ENCODE measurements around the gene GINS1. TPM values are rescaled to one million over a fixed set of nuclear protein-coding genes. Genes with fewer than 3 reads are reported as not detected.

The GINS1 gene
- total and polyA plus RNA-seq, 2 donors (not counting 3 experiments of a cell fraction or from before 2014, with no cell fraction given): 8.2 to 26.3 TPM

GRCh38 chr20:25422032-25422431 is 14.6 kb downstream of the GINS1 start:
- Histone ChIP-seq H3K36me3 (ENCODE audit: control insufficient read depth in 2 of 2, extremely low read depth in 1 of 2, insufficient read depth in 2 of 2, low read length in 2 of 2) (peaks cover 0 to 15% of the 10 kb centered on the region in 2 experiments), H2AFZ (ENCODE audit: low read depth, low read length) (no peak overlapping the region), H3K27ac (ENCODE audit: insufficient read depth, low read depth, low read length) (no peak overlapping the region), H3K4me2 (ENCODE audit: insufficient read depth, low read length) (no peak overlapping the region), H3K9me1 (replicated peaks; ENCODE audit: control insufficient read depth, extremely low read depth, insufficient read depth, low read length) (no peaks in the 10 kb centered on the region), H3K4me1 (ENCODE audit: control insufficient read depth, extremely low read depth, insufficient read depth, low read length) (no peaks in the 10 kb centered on the region), H4K20me1 (replicated peaks; ENCODE audit: control insufficient read depth, extremely low read depth, insufficient read depth, low read length) (no peaks in the 10 kb centered on the region), H3K27me3 (ENCODE audit: control insufficient read depth in 2 of 2, insufficient read depth in 2 of 2, low read length in 2 of 2) (no peaks in the 10 kb centered on the region), H3K9ac (replicated peaks; ENCODE audit: extremely low read depth, insufficient read depth, low read length) (no peak overlapping the region), H3K4me3 (replicated peaks in 1 of 3; ENCODE audit: insufficient read depth in 1 of 3, low read depth in 1 of 3, low read length in 3 of 3) (no peak overlapping the region), H3K79me2 (ENCODE audit: control insufficient read depth, insufficient read depth, low read length) (no peaks in the 10 kb centered on the region), H3K9me3 (replicated peaks; ENCODE audit: control insufficient read depth, insufficient read depth, low read length) (no peaks in the 10 kb centered on the region)
- no peak for FAIRE-seq
- no peak for TF ChIP-seq FOS (IDR thresholded peaks at IDR 0.05; ENCODE audit: borderline replicate concordance, insufficient read depth, low read length)
- no peak for TF ChIP-seq GATA2 (IDR thresholded peaks at IDR 0.05; ENCODE audit: insufficient read depth, insufficient read length, low read depth, low read length)
- TF ChIP-seq MAX (IDR thresholded peaks at IDR 0.05; ENCODE audit: insufficient read depth, insufficient read length): no peak
- no peak for TF ChIP-seq JUN (IDR thresholded peaks at IDR 0.05; ENCODE audit: borderline replicate concordance, insufficient read depth, insufficient read length, low read depth)
- TF ChIP-seq EZH2 (IDR thresholded peaks at IDR 0.05; ENCODE audit: borderline replicate concordance, low read depth, low read length, severe bottlenecking): no peak
- TF ChIP-seq CTCF (IDR thresholded peaks at IDR 0.05; ENCODE audit: extremely low read depth in 1 of 2, insufficient read depth in 1 of 2, low read depth in 1 of 2, low read length in 2 of 2): no peak
- no peak for TF ChIP-seq POLR2A (IDR thresholded peaks at IDR 0.05; ENCODE audit: low read depth, low read length)
- no peak for TF ChIP-seq MYC (IDR thresholded peaks at IDR 0.05; ENCODE audit: low read depth, low read length)
- no peak for TF ChIP-seq POLR2AphosphoS5 (IDR thresholded peaks at IDR 0.05; ENCODE audit: insufficient read depth, low read depth, low read length)
- dilution Hi-C loops (cut with MboI; ENCODE audit: extremely low pct_ligation_motif_present, low sequenced_read_pairs) (no loop called here), intact Hi-C loops (cut with micrococcal nuclease) (no loop called here)
- no peak for DNase-seq (ENCODE audit: low read depth, low spot score)
- CTCF ChIA-PET: interaction anchor here (0.8 to 1.0 kb wide), 3 partner anchors 8 to 118 kb away, joined by 3 to 6 read pairs (median 3); no protein-coding TSS in a partner anchor
- no TSS peak for BruUV-seq (replicated peaks)
- POLR2A ChIA-PET: no interaction called here

Measured in endothelial cell of umbilical vein (primary cell).